Measurements from ENCODE around the gene SH3RF3.

The SH3RF3 gene

DNA sequence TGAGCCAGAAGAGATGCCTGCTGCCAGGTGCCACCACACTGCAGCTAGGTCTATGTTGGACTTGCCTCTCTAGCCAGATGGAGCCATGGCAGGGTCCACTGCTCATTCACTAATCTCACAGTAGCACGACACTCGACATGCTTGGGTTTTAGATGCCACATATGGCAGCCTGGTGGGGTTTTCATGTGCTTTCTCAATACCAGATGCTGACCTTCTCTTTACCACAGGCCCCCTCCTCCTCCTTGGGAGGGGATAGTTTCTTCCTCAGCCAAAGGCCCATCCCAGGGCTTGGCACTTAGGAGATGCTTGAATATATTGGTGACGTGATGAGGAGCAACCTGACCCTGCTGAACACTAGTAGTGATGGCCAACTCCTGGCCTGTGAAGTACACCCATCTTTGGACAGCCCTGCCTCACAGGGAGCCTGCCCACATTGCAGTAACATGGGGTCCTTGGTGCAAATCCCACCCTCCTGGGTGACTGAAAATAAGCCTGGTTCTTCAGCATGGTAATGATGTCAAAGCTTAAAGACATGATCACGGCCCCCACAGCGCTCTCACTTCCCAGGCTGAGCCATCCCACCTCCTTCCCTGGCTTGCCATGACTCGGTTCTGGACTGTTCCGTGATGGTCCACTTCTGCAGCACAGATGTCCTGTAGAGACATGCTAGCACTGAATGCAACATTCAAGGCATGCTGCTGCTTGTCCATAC lies 227.5 kb downstream of the SH3RF3 start:
- DNase-seq = peak; percentile 18

DNA sequence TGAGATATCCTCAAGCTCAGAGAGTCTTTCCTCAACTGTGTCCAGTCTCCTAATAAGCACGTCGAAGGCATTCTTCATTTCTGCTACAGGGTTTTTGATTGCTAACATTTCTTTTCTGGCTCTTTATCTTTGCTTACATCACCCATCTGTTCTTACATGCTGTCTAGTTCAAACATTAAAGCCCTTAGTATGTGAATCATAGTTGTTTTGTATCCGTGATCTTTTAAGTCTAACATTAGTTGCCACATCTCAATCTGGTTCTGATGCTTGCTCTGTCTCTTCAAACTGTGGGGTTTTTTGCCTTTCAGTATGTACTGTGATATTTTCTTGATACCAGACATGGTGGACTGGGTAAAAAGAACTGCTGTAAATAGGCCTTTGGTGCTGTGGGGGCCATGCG lies 235.2 kb downstream of the SH3RF3 start:
- no peak for DNase-seq

DNA sequence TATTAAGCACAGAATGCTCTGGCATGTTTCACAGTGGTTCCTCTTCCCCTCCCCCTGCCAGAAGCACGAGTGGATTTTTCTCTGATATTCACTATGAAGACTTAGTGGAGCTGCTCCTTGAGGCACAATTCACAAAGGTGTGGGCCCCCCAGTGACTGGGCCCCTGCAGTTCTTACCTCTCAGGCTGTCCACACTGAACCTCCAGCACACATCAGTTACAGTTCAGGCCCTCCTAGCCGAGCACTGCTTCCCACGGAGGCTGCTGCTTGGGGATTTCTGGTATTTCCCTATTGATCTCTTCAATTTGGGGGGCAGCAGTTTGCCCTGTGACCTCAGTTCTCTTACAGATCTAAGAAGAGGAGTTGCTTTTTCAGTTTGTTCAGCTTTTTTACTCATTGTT lies 236.1 kb downstream of the SH3RF3 start:
- DNase-seq = peak; percentile 43

DNA sequence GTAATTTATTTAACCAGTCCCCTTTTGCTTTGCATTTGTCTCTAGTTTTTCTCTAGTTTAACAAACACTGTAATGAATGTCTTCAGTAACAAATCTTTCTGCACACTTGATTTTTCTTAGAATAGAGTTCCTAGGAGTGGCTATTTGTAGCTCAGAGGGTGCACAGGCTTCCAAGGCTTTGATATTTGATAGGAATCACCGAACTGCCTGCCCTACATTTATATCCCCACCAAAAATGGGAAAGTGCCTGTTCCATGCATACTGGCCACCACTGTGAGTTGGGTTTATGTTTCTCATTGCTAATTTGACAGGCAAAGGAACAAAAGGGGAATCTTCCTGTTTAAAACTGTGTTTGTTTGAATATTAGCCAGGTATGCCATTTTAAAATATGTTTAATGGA lies 238.7 kb downstream of the SH3RF3 start:
- no peak for DNase-seq

DNA sequence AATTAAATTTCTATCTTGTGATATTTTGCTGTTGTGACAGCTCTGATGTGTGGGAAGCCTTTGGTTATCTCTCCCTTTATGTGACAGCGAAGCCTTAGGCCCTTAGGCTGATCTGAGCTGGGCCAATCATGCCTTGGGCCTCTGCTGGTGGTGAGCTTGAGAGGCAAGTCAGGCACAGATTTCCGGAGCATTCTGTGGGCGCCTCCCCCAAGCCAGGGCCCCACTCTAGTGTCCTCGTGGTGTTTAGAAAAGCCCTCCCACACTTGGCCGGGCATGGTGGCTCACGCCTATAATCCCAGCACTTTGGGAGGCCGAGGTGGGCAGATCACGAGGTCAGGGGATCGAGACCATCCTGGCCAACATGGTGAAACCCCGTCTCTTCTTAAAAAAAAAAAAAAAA lies 239.8 kb downstream of the SH3RF3 start:
- peak; percentile 39 for DNase-seq

DNA sequence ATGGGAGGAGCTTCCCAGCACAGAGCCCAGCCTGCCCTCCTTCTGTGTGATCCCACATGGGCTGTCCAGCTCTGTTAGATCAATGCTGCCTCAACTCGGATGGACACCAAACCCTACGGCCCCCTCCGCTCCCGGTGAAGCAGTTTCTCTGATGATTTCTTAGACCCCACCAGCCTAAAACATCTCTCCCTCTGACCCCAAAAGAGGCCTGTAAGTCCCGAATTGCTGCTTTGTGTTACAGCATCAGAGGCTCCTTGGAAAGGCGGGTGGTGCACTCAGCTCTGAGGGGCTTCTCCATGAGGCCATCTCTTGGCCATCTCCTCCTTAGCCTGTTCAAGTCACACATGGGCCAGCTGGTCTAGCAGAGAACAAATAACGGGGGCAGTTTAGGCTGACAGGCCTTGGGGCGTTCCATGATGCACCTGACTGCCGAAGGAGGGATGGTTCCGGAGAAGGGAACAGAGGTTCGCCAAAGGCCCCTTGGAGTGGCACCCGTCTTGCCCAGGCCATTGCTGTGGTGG lies 240.7 kb downstream of the SH3RF3 start:
- peak; percentile 26 for DNase-seq

DNA sequence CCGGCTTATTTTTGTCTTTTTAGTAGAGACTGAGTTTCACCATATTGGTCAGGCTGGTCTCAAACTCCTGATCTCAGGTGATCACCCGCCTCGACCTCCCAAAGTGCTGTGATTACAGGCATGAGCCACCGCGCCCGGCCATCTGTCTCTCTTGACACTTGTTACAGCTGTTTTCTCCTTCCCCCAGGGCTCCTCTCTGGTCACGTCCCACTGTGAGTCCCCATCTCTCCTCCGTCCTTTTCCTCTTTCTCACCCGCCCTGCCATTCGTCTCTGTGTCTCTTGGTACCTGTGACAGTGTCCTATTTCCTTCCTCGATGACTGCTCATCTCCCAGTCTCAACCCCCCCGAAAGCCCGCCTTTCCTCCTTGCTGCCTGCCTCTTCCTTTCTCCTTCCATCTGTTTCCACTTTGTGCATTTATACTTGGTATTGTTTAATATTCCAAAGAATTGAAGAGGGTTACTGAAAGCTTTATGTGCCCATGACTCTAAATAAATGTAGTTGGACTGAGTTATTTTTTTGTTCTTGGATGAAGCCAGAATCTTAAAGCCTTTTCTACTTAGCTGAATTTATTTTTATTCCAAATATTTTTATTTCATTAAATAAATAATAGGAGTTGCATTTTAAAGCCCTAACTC lies 241.5 kb downstream of the SH3RF3 start:
- peak; percentile 34 for DNase-seq

DNA sequence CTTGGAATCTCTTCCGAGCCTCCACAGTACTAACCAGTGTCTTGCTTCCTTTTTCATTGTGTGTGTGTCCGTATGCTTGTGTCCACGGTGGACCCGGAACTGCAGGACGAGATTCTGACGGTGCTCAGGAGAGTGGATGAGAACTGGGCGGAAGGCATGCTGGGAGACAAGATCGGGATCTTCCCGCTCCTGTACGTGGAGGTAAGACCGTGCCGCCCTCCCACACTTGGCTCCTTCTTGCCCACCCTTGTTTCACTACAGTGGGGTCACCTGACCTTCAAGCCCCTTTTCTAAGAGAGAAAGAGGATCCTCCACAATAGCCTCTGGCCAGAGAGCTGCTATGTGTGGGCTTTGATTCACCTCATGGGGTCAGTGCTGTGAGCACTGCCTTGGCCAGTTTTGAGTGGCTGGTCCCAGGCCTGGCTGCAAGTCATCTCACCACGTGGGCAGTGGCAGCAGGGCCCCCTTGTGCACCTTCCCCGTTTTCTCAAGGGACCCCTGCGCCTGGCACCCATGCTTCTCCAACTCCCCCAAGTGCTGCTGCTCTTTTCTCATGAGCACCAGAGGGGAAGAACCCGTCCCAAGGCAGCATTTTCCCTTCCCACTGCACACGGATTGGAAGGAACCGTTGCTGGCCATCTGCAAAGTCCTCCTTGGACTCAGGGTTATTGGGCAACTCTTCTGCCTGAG lies 242.6 kb downstream of the SH3RF3 start:
- peak; percentile 40 for DNase-seq

DNA sequence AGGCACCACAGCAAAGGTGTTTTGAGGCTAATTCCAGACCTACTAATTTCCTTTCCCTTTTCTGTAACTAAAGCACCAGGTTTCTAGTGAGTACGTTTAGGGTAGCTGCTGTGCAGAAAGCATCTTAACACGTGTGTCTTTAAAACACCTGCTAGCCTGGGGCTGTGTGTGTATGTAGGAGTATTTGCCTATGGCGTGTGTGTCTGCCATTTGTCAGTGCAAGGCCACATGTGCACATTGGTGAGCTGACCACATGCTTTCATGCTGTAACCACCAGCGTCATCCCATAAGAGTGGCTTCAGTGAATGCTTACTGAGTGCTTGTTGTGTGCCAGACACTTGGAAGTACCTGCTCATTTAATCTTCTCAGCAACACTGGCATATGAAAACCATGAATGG lies 243.2 kb downstream of the SH3RF3 start:
- DNase-seq = no peak

DNA sequence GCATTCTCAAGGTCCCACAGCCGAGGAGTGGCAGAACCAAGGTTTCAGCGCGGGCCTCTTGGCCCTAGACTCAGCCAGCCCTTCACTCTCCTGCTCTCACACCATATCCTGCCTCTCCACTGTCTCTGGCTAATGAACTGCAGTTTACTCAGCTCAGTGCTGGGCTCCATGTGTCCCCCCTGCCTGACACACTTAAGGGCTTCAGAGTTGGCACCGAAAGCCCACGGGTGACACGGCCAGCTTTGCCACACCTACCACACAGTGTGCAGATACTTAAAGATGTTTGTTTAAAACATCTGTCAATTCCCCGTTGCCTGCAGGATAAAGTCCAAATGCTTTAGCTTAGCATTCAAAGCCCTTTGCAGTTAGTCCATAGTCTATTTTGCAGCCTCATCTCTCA lies 243.6 kb downstream of the SH3RF3 start:
- peak; percentile 44 for DNase-seq

DNA sequence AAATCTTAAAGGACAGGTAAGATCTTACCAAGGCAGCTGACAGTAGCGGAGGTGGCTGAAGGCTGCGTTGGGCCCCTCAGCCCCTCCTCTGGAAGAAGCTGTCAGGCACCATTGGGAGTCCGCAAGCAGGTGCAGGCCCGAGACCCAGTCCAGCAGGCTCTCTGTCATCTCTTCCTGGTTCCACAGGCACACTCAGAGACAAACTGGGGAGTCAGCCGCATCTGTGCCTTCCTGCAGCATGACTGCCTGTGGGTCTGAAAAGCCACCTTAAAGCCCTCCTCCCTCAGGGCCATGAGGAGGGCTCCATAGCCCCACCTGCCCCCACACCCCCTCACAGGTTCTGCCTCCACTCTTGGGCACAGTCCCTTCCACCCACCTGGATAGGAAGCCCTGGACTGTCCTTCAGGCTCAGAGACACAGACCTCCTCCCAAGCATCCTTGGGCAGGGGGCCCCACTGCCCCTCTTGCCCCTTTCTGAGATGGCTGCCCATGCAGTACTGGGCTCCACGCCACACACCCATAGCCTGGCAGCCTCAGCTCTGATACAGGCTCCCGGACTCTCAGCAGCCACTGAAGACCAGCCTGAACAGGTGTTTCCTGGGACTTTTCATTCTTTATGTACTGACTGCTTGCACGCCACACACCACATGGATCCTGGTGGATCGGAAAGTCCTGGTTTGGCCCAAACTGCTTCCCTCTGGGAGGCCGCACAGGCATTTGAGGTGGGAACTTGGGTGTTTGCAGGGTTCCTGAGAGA lies 245.0 kb downstream of the SH3RF3 start:
- peak; percentile 38 for DNase-seq

DNA sequence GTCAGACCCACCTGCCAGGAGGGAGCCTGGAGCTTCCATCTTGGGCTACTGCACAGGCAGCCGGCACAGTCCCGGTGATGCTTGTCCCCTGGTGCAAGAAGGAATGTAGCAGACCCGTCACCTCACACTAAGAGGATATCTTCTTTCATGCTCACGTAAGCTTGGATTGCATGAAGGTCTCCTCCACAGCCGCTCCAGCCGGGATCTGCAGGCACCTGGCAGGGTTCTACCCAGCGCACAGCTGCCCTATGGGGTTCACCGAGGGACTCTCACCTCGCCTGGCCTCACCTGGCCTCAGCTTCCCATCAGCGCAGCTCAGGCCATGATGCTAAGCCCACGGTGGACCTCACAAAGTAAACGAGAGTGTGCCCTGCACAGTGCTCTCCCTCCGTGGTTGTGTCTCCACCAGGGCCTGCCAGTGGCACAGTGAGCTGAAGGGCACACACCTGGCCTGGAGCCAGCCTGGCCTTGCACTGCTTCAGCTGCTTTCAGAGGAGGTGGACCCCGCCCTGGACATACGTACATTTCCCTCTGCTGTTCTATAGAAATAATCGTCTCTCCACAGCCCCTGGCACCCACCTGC lies 245.6 kb downstream of the SH3RF3 start:
- DNase-seq = peak; percentile 34

DNA sequence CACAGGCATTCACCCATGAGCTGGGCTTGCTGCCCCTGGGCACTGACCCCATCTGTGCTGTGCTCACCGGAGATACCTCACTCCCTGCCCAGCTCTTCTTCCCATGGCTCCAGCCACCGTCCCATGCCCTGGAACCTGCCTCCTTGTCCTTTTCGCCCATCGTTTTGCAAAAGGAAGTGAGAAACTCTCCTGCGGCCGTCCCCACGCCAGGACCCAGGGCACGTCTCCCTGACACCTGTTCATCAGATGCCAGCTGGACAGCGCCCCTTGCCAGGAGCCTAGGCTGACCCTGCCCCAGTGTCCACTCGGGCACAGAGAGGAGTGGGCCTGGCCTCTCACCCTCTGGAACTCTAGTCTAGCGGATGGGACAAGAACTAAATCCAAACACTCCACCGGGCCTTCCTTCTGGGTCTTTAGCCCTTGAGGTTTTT lies 246.1 kb downstream of the SH3RF3 start:
- peak; percentile 42 for DNase-seq

DNA sequence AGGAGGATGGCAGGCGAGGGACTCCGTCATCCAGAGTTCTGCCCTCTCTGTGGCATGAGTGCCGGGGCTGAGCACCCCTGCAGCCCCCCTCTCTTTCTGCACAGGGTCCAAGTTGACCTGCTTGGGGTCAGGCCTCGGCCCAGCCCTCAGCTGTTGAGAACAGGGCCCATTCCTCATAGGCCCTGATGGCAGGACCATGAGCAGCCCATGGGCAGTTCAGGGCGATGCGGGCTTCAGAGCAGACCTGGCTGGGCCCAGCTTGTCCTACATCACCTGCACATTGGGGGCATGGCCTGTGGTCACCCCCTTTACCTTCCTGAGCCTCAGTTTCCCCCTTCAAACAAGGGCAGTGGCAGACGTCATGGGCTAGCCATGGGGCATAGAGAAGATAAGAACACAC lies 246.7 kb downstream of the SH3RF3 start:
- peak; percentile 43 for DNase-seq

DNA sequence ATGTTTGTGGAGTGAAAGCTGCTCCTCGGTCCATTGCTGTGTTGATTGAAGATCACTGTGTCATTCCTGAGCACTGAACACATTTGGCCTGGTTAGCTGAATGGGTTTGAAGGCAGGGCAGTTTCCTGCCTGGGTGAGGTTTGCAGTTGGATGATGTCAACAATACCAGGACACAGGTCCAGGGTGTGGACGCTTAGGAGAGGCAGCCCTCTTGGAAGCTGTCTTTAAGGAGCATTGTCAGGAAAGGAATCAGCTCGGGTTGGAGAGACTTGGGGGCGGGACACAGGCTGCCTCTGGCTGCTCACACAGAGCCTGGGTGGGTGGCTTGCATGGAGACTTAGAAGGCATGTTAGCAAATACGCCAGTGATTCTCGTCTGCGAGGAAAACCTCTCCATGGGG lies 247.1 kb downstream of the SH3RF3 start:
- peak; percentile 49 for DNase-seq

DNA sequence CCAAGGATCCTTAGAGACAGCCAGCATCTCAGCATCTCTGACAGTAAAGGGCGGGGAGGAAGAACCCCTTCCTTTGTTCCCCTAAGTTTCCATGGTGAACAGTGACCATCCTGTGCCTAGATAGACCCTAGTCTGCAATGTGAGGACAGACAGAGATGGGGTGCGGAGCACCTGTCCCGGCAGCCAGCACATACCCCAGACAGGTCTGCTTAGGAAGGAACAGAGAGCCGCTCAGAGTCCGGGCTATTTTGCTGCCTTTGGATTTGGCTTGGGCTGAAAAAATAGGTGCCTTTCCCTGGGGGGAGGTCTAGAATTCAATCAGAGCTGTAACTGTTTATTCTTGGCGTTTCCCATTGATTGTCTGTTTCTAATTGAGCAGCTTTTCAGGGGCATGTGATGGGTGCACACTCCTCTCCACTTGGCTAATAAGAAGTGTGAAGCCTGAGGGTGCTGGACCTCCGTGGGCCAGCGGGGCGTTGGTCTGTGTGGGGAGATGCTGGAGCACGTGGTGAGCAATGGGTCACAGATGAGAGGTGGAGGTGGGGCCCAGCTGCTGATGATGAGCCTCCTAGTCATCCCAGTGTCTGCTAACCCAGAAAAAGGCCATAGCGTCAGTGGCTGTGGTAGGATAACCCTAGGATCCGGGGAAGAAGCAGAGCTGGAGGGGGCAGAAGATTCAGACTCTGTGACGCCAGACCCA lies 247.9 kb downstream of the SH3RF3 start:
- peak; percentile 29 for DNase-seq

DNA sequence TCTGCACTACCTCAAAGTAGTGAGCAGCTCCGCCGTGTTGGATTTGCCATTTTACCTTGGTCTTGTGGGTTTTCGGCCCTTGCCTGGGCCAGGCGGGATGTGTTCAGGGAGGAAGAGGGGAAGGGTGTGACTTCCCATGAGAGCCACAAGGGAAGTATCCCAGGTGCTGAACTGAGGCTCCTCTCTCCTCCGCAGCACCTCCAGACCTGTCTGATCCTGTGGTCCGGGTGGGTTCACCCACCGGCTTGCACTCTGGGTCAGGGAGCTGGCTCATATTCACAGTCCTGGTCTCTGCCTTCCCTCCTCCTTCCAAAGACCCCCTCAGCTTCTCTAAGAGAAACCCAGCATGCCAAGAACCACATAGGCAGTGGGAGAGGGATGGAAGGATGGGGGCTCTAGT lies 249.0 kb downstream of the SH3RF3 start:
- DNase-seq = peak; percentile 45

DNA sequence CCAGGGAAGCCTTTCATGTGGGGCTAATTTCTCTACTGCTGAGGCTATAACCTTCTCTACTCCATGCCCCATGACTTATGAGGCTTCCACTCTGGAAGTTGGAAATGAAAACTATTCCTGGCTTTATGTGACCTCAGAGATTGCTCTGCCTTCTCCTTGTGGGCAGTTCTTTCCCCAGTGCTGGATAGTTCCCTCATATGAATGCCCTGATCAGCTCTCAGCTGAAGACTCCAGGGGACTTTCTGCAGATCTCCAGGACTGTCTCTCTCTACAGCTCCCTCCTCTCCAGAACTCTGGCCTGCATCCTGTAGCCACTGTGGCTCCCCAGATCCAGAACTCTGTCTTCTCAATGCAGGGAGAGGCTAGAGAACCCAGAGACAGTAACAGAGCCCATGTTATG lies 249.7 kb downstream of the SH3RF3 start:
- peak; percentile 45 for DNase-seq

DNA sequence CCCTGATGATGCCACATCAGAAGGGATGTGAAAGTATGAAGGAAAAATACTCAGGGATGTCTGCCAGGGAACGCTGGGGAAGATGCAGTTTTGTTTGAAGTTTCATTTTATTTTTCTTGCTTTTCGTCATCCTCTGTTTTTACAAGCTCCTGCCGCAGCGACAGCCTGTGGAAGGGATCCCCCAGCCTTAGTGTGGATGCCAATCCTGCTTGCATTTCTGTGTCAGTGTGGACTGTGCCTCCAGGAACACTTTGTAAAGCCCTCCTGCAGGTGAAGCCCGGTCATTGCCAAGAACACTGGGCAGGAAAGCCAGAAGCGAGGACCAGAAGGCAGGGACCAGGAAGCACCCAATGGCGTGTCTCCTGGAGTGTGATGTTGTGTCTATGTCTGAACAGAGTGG lies 250.5 kb downstream of the SH3RF3 start:
- peak; percentile 40 for DNase-seq

DNA sequence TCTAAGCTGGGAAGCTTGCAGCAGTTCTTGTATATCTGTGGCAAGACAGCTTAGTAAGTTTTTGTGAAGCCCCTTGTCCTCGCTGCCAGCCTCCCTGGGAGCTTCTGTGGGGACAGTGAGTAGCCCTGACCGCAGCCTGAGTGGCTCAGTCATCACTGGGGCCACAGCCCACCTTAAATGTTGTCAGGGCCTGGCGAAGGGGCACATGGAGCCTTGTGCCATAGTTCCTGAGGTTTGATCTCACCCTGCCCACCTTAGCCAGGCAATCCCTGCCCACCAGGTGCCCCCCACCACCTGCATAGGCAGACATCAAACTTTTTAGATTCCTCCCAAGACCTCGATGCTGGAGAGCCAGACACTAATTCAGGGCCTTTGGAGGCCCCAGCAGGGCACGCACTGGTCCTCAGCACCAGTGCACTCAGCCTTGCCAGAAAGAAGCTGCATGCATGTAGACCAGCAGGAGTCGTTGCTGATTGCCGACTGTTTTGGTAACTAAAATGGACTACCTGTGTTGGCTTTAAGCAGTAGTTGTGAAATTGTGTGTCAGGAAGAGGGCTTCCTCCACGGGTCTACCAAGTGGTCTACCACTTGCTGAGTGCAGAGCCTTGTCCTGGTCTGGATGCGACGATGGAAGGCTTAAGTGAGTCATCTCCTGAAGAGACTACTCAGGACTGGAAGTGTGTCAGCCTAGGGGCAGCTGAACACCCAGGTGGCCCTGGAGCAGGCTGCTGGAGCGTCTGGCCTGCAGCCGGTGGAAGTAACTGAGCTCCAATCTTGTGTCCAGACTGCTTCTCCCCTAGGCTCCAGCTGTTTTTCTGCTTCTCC lies 251.7 kb downstream of the SH3RF3 start:
- peak; percentile 63 for DNase-seq

DNA sequence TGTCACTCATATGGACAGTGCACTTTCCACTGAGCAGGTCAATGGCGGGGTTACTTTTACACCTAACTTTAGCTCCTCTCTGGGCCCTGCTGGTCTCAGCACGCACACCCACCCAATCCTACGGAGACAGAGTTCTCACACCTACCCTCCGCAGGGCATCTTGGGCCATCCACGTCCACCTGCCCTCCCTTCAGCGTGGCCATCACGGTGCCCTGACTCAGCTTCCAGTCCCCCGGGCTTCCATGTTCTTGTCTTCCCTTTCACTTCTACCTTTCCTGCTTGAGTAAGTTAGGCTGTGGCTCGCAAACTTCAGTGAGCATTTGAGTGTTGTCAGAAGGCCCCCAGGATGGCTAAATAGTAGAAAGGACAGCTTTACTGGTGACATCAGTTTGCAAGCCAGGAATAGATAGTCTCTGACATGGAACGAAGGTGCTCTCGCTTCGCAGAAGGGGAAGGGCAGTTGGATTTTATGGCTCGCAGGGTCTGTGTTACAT lies 252.4 kb downstream of the SH3RF3 start:
- DNase-seq = no peak

All from islet precursor cell (in vitro differentiated cells).